Measurements from ENCODE around the gene IL13RA2. TPM values are rescaled to one million over a fixed set of nuclear protein-coding genes. Genes with fewer than 3 reads are reported as not detected.

Gene IL13RA2, protein sequence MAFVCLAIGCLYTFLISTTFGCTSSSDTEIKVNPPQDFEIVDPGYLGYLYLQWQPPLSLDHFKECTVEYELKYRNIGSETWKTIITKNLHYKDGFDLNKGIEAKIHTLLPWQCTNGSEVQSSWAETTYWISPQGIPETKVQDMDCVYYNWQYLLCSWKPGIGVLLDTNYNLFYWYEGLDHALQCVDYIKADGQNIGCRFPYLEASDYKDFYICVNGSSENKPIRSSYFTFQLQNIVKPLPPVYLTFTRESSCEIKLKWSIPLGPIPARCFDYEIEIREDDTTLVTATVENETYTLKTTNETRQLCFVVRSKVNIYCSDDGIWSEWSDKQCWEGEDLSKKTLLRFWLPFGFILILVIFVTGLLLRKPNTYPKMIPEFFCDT
- 0.74 TPM for total RNA-seq

DNA sequence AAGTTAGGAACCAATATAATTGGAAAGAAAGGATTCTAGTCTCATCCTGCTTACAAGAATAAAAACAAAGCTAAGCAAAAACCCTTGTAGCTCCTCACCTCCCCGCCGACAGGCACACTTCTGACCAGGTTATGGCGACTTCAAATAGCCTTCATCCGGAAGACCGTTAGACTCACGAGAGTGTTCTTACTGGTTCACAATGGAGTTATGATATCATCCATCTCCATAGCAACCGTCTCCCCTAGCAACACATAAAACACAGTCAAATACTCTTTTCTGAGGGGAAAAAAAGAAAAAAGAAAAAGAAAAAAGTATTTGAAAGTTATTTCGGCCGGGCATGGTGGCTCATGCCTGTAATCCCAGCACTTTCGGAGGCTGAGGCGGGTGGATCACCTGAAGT, at the start of gene IL13RA2:
TSS of gene IL13RA2 (minus strand) at position 162 of the 400 bp plus-strand sequence. CDS start 347 bp downstream, outside the sequence.
- Histone ChIP-seq H3K4me3 (no peak within 1 kb of the TSS), H3K36me3 (no peaks in the 10 kb centered on the region), H3K27ac (no peak within 1 kb of the TSS), H3K4me1 (no peaks in the 10 kb centered on the region), H3K27me3 (no peaks in the 10 kb centered on the region), H3K9me3 (no peaks in the 10 kb centered on the region)
- intact Hi-C loops (cut with DNase I) = no loop called here
- DNase-seq (ENCODE audit: extremely low spot score in 2 of 2) = no peak
- TF ChIP-seq, protein P1, sequence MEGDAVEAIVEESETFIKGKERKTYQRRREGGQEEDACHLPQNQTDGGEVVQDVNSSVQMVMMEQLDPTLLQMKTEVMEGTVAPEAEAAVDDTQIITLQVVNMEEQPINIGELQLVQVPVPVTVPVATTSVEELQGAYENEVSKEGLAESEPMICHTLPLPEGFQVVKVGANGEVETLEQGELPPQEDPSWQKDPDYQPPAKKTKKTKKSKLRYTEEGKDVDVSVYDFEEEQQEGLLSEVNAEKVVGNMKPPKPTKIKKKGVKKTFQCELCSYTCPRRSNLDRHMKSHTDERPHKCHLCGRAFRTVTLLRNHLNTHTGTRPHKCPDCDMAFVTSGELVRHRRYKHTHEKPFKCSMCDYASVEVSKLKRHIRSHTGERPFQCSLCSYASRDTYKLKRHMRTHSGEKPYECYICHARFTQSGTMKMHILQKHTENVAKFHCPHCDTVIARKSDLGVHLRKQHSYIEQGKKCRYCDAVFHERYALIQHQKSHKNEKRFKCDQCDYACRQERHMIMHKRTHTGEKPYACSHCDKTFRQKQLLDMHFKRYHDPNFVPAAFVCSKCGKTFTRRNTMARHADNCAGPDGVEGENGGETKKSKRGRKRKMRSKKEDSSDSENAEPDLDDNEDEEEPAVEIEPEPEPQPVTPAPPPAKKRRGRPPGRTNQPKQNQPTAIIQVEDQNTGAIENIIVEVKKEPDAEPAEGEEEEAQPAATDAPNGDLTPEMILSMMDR (IDR thresholded peaks at IDR 0.05) = no peak
- TF ChIP-seq POLR2AphosphoS5 (IDR thresholded peaks at IDR 0.05; ENCODE audit: insufficient read depth in 1 of 2, low read depth in 1 of 2) = no peak
- TF ChIP-seq POLR2A (IDR thresholded peaks at IDR 0.05) = no peak

DNA sequence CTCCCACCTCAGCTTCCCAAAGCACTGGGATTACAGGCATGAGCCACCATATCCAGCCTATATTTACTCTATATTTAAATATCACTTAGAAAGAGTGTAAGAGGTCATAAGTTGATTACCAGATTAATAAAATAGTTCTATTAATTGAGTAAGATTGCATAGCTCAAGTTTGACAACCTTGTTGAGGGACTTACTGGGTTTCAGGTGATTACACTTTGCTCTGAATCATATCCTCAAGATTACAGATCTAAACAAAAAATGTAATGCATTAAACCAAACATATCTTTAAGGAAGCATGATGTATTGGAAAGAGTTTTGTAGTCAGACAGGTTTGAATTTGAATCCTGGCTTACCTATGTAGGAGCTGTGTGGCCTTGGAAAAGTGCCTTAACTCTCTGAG, 47.9 kb upstream of the IL13RA2 start:
- TF ChIP-seq, protein P1 (IDR thresholded peaks at IDR 0.05) = no peak
- TF ChIP-seq POLR2AphosphoS5 (IDR thresholded peaks at IDR 0.05; ENCODE audit: insufficient read depth in 1 of 2, low read depth in 1 of 2) (no peak), POLR2A (IDR thresholded peaks at IDR 0.05) (no peak)
- DNase-seq (ENCODE audit: extremely low spot score in 2 of 2) = no peak
- intact Hi-C loops (cut with DNase I) = no loop called here

DNA sequence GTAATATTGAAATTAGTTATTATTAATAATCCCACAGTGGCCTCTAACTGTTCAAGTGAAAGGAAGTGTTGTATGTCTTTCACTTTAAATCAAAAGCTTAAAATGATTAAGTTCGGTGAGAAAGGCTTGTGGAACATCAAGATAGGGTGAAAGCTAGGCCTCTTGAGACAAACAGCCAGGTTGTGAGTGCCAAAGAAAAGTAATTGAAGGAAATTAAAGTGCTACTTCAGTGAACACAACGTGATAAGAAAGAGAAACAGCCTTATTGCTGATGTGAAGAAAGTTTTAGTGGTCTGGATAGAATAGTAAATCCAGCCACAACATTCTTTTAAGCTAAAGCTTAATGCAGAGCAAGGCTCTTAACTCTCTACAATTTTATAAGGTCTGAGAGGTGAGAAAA, 42.6 kb upstream of the IL13RA2 start:
- TF ChIP-seq, protein P1 (IDR thresholded peaks at IDR 0.05) = no peak
- TF ChIP-seq POLR2AphosphoS5 (IDR thresholded peaks at IDR 0.05; ENCODE audit: insufficient read depth in 1 of 2, low read depth in 1 of 2) (no peak), POLR2A (IDR thresholded peaks at IDR 0.05) (no peak)
- intact Hi-C loops (cut with DNase I) = no loop called here
- no peak overlapping the region for H3K27ac ChIP-seq

More for the DNA sequence above, 47.9 kb upstream of the IL13RA2 start:
- Histone ChIP-seq H3K27me3 (no peaks in the 10 kb centered on the region), H3K36me3 (no peaks in the 10 kb centered on the region), H3K27ac (no peak overlapping the region), H3K4me1 (peaks cover 5% of the 10 kb centered on the region), H3K9me3 (no peaks in the 10 kb centered on the region), H3K4me3 (no peak overlapping the region)

DNA sequence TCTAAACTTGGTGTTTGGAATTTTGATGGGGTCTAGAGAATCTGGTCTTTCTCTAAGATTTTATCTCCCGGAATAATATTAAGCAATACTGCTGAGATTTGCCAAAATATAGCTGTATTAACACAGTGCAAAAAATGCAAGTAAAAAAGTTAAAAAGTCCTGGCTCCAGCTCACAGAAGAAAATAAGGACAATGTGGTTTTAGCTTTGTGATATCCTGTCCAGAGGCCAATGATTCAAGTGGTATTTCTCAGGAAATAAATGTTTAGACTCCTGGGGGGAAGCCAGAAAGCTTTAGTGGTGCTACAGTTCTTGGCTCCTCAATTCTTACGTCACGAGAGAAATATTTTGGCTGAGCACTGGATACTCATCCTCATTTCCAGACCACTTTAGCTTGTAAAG, 40.9 kb upstream of the IL13RA2 start:
- intact Hi-C loops (cut with DNase I) = no loop called here
- Histone ChIP-seq H3K4me3 (no peak overlapping the region), H3K9me3 (no peaks in the 10 kb centered on the region), H3K36me3 (no peaks in the 10 kb centered on the region), H3K4me1 (no peaks in the 10 kb centered on the region), H3K27ac (no peak overlapping the region), H3K27me3 (no peaks in the 10 kb centered on the region)
- DNase-seq (ENCODE audit: extremely low spot score in 2 of 2) = no peak
- TF ChIP-seq, protein P1 (IDR thresholded peaks at IDR 0.05) = no peak

More for the DNA sequence above, 42.6 kb upstream of the IL13RA2 start:
- Histone ChIP-seq H3K9me3 (no peaks in the 10 kb centered on the region), H3K4me1 (no peaks in the 10 kb centered on the region), H3K4me3 (no peak overlapping the region), H3K27me3 (no peaks in the 10 kb centered on the region), H3K36me3 (no peaks in the 10 kb centered on the region)
- DNase-seq (ENCODE audit: extremely low spot score in 2 of 2) = no peak

DNA sequence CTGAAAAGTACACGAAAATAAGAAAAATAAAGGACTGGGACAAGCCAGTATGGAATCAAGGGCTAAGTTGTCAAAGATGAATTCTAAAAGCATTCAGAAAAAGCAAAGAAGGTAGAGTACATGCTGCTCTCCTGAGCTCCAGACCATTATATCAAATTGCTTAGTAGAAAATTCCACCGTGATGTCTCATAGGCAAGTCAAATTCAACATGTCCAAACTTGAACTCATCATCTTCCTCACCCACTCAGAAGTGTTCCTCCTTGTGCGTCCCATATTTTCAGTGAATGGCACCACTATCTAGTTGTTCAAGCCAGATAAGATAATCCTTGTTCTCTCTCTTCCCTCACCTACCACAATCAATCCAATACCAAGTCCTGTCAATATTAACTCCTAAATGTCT, 37.5 kb upstream of the IL13RA2 start:
- H3K27ac ChIP-seq = no peak overlapping the region
- H3K36me3 ChIP-seq = no peaks in the 10 kb centered on the region
- no peaks in the 10 kb centered on the region for H3K4me1 ChIP-seq
- H3K9me3 ChIP-seq = no peaks in the 10 kb centered on the region
- TF ChIP-seq, protein P1 (IDR thresholded peaks at IDR 0.05) = no peak
- no peak for TF ChIP-seq POLR2AphosphoS5 (IDR thresholded peaks at IDR 0.05; ENCODE audit: insufficient read depth in 1 of 2, low read depth in 1 of 2)
- H3K4me3 ChIP-seq = no peak overlapping the region
- no peaks in the 10 kb centered on the region for H3K27me3 ChIP-seq
- no peak for DNase-seq (ENCODE audit: extremely low spot score in 2 of 2)
- intact Hi-C loops (cut with DNase I) = no loop called here

All from vagina (tissue), 2 donors.